Endothelial cell of umbilical vein (primary cell): ENCODE data around the gene KAZN.

ENCODE experiments used
- POLR2A ChIP-seq: IDR thresholded peaks from 2 replicates; pipeline ENCODE4 v1.6.1; 2012; ENCODE audit warnings: low read depth, mild to moderate bottlenecking, control low read depth, low read length
- POLR2AphosphoS5 ChIP-seq: IDR thresholded peaks from 2 replicates; pipeline ENCODE4 v1.6.1; 2012; ENCODE audit warnings: low read depth, mild to moderate bottlenecking, control low read depth, low read length, moderate library complexity; ENCODE audit not compliant: insufficient read depth
- TF ChIP-seq, protein P1 (sequence below), 2 donors: IDR thresholded peaks; 1 replicate in 1 of 2; 2 replicates in 1 of 2; pipeline ENCODE4 v1.5.1; 2011; ENCODE audit warnings: low read length in 2 of 2, mild to moderate bottlenecking in 2 of 2, moderate library complexity in 2 of 2, control low read depth in 1 of 2, inconsistent platforms in 1 of 2, low read depth in 1 of 2; ENCODE audit not compliant: insufficient read depth in 1 of 2; ENCODE audit errors: extremely low read depth in 1 of 2

DNA sequence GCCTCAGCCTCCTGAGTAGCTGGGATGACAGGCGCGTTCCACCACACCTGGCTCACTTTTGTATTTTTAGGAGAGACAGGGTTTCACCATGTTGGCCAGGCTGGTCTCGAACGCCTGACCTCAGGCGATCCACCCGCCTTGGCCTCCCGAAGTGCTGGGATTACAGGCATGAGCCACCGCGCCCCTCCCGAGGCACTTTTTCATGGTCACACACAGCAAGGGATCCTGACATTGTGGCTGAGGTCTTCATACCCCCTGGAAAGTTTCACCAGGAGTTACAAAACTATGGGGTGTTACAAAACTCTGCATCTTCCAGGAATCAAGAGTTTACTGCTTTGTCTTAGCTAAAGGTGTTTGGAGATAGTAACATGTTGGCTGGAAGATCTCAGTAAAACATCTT lies 320.8 kb downstream of the KAZN start:
- no peak for TF ChIP-seq POLR2A
- TF ChIP-seq, protein P1, sequence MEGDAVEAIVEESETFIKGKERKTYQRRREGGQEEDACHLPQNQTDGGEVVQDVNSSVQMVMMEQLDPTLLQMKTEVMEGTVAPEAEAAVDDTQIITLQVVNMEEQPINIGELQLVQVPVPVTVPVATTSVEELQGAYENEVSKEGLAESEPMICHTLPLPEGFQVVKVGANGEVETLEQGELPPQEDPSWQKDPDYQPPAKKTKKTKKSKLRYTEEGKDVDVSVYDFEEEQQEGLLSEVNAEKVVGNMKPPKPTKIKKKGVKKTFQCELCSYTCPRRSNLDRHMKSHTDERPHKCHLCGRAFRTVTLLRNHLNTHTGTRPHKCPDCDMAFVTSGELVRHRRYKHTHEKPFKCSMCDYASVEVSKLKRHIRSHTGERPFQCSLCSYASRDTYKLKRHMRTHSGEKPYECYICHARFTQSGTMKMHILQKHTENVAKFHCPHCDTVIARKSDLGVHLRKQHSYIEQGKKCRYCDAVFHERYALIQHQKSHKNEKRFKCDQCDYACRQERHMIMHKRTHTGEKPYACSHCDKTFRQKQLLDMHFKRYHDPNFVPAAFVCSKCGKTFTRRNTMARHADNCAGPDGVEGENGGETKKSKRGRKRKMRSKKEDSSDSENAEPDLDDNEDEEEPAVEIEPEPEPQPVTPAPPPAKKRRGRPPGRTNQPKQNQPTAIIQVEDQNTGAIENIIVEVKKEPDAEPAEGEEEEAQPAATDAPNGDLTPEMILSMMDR (IDR thresholded peaks at IDR 0.05; ENCODE audit: extremely low read depth in 1 of 2, insufficient read depth in 1 of 2, low read depth in 1 of 2, low read length in 2 of 2) = no peak
- TF ChIP-seq POLR2AphosphoS5 = no peak
